ENCODE data around the gene DOCK3.
A peak's percentile ranks its signal among the peaks of the same experiment; 100 is the strongest.
"Not testable (repeated sequence)": the region's sequence is repeated elsewhere in the genome, so short reads cannot be mapped to it uniquely, and the experiment has no call there.

The DOCK3 gene

DNA sequence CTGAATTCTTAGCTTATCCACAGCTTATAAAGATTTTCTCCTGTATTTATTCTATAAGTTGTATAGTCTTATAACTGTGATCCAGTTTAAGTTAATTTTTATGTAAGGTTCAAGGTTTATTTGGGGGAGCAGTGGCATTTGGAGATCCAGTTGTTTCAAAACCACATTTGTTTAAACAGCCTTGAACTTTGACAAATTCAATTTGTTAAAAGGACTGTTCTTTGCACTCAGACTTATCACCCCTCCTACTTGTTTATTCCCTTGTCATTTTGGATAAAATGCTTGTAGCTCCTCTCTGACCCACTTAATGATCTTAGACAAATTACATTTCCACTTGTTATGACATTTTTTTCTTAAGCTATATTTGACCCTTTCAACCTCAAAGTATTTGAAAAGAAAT lies 327.8 kb downstream of the DOCK3 start:
- no peak for DNase-seq

DNA sequence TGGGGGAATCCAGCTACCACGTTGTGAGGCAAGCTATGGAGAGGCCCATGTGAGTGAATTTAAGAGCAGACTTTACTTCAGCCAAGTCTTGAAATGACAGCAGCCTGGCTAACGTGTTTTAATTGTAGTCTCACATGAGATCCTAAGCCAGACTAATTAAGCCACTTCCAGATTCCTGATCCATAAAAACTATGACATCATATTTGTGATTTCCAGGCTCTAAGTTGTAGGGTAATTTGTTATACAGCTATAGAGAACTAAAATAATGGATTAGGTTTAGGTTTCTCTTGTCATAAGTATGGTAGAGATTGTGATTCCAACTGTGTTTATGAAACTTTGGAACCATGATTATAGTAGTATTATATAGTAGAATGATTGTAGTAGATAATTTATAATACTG lies 329.5 kb downstream of the DOCK3 start:
- DNase-seq: no peak

DNA sequence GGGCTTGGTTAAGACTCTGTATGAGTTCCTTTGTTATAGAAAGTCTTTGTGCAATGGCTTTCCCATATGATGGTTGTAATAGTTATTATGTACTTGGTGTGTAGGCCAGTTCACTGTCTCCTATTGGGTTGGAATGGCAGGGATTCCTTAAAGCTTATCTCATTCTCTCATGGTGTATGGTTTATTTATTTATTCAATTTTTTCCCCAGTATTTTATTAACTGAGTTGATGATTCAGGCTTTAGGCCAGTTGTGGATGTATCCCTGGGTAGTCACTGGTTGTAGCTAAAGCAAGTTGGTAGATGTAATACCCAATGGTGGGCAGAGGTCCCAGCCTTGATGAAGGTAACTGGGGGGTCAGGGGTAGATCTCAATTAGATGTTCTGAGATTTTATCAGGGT lies 349.4 kb downstream of the DOCK3 start:
- no peak for DNase-seq

DNA sequence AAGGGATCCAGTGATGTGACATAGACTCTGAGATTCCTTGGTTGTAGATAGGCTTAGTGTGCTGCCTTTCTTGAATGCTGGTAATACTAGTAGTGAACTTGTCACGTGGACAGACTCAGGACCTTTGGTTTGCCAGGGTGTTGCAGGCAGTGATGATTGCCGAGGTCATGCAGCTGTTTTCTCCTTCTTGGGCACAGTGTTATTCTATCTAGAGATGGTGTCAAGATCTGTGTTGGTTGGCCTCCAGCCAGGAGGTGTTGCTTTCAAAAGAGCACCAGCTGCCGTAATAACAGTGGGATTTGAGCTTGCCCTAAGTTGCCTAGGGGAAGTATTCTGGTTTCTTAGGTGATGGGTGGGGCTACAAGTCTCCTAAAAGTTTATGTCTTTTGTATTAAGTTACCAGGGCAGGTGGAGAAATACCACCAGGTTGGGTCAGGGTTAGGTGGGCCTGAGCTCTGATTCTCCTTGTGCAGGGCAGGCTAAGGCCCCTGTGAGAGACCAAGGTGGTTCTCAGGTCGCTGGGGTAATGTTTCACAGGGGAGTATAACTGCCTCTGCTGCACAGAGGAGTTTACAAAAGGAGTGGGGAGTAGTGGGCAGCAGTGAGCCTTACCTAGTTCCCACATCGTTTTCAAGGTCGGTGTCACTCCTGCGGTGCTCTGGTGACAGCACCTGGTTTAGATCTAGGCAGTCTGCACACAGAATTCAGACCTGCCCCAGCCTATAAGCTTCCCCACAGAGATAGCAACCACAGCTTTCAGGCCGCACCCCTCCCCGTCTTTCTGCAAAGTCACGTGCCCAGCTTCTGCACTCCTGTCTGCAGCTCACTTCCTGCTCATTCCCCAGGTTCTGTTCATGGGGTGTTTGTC lies 350.3 kb downstream of the DOCK3 start:
- peak; percentile 57 to 61 for DNase-seq

DNA sequence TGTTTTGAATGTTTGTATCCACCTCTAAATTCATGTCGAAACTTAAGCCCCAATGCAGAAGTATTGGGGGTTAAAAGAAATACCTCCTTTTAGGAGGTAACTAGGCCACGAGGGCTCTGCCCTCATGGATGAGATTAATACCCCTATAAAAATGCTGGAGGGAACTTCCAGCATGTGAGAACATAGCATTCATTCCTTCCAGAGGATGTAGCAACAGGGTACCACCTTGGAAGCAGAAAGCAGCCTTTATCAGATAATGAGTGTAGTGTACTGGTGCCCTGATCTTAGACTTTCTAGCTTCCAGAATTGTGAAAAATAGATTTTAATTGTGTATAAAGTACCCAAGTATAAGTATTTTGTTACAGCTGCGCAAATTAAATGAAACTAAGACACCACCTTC lies 356.9 kb downstream of the DOCK3 start:
- no peak for DNase-seq

DNA sequence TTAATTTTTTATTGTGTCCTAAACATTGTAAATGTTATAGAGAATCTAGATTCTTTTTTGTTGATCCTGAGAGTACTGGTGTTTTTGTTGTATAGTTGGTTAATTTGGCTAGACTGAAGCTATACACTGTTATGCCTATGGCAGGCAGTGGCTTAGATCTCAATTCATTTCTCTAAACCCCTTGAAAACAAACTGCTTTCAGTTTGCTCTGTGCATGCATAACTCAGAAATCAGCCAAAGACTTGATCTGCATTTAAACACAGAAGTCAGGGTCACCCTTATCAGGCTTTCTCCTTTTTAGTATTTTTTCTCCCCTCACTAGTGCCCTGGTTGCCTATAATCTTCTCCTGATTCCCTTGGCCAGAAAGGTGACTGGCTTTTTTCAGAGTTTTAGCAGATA lies 360.9 kb downstream of the DOCK3 start:
- no peak for DNase-seq

DNA sequence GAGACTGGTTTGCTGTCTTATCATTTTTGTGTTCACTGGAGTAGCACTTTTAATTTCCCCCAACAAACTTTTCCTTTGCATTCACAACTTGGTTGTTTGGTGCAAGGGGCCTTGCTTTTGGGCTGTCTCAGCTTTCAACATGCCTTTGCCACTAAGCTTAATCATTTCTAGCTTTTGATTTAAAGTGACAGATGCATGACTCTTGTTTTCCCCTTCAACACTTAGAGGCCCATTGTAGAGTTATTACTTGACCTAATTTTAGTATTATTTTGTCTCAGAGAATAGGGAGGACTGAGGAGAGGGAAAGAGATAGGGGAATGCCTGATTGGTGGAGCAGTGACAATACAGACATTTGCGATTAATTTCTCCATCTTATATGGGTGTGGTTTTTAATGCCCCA lies 370.3 kb downstream of the DOCK3 start:
- DNase-seq: no peak

DNA sequence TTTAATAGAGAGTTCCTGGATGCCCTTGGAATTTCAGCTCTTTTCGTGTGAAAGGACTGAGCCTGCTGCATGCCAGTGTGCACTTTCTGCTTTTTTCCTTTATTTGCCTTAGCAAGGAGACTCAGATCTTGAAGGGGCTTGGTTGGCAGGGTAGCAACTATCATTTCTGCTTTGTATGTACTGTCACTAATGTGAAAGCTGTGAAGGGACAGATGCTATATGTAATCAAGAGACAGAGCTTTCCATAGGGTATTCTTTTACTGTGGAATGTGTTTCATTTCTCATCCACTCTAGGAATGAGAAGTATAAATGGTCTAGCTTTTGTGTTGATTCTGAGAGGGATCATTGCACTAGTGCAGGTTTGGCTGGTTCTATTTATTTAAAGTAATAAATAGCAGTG lies 377.8 kb downstream of the DOCK3 start:
- DNase-seq: no peak

DNA sequence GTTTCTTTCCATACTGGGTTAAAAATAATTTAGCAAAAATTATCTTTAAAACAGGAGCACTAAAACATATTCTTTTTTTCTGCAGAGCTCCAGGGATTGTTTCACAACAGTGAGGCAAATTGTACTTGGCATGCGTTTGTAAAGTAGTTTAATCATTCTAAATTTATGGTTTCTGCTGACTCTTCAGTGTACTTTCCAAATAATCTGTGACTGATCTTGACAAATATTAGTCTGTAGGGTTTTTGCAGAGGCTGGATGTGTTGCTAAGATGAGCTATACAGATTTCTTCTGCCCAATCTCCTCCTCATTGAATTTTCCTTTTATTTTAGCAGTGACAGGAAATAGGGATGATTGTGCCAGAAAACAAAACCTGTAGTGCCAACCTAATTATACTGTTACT lies 382.4 kb downstream of the DOCK3 start:
- no peak for DNase-seq

DNA sequence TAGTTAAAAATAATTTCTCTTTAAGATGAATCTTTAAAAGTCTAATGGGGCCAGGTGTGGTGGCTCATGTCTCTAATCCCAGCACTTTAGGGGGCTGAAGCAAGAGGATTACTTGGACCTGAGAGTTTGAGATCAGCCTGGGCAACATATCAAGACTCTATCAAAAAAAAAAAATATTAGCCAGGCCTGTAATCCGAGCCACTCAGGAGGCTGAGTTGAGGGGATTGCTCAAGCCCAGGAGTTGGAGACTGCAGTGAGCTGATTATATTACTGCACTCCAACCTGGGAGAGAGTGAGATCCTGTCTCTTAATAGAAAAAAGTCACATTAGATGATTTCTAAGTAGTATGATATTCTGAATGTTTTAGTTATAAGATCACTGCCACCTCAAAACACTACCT lies 388.3 kb downstream of the DOCK3 start:
- DNase-seq: no peak

DNA sequence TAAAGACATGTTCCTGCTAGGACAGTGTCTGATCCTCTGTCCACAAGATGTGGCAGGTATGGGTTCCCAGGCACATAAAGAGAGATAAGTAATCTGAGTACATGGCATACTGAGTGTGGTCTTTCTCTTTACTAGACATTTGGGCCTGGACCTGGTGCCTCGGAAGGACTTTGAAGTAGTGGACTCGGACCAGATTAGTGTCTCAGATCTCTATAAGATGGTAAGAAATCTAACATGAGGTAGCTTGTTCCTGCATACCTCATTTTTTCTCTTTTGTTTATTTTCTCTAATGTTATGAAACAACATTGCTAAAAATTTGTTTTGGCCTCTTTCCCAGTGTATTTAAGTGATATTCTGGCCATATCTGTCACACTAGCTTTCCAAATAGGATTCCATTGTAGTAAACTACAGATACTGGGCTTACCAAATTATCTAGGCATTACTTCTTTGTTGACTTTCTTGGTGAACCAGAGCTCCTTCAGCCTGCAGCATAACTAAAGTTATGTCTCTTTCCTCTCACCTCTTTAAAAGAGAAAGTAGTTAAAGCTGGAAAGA lies 400.6 kb downstream of the DOCK3 start:
- DNase-seq: no peak

DNA sequence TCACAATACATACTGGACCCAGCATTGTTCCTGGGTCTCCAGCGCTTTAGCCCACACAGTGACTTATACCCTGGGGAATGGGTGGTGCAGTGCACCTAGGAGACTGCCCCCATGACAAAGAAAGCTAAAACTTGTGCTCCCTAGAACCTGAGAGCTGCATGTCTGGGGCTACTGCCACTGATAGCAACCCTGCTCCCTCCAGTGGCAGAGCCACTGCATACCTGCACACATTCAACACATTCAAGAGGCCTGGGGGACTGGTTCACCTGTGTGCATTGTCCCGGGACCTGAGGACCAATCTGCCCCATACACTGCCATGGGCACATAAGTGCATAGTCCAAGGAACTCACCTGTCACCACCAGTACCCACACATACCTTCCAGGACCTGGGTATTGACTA lies 407.6 kb downstream of the DOCK3 start:
- DNase-seq: no peak

DNA sequence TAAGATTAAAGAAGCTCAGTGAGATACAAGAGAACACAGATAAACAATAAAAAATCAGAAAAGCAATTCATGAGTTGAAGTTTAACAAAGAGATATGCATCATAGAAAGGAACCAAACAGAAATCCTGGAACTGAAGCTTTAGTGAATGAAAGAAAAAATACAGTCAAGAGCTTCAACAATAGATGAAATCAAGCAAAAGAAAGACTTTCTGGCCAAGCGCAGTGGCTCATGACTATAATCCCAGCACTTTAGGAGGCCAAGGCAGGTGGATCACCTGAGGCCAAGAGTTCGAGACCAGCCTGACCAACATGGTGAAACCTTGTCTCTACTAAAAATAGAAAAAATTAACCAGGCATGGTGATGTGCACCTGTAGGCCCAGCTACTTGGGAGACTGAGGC lies 408.8 kb downstream of the DOCK3 start:
- no peak for DNase-seq

DNA sequence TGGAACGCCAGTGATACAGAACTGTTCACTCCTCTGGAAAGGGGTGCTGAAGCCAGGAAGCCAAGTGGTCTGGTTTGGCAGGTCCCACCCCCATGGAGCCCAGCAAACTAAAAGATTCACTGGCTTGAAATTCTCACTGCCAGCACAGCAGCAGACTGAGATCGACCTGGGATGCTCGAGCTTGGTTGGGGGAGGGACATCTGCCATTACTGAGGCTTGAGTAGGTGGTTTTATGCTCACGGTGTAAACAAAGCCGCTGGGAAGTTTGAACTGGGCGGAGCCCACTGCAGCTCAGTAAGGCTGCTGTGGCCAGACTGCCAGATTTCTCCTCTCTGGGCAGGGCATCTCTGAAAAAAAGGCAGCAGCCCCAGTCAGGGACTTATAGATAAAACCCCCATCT lies 417.4 kb downstream of the DOCK3 start:
- DNase-seq: not testable (repeated sequence)

DNA sequence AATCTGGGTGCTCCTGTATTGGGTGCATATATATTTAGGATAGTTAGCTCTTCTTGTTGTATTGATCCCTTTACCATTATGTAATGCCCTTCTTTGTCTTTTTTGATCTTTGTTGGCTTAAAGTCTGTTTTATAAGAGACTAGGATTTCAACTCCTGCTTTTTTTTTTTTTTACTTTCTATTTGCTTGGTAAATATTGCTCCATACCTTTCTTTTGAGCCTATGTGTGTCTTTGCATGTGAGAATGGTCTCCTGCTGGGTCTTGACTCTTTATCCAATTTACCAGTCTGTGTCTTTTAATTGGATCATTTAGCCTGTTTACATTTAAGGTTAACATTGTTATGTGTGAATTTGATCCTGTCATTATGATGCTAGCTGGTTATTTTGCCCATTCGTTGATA lies 420.1 kb downstream of the DOCK3 start:
- not testable (repeated sequence) for DNase-seq

DNA sequence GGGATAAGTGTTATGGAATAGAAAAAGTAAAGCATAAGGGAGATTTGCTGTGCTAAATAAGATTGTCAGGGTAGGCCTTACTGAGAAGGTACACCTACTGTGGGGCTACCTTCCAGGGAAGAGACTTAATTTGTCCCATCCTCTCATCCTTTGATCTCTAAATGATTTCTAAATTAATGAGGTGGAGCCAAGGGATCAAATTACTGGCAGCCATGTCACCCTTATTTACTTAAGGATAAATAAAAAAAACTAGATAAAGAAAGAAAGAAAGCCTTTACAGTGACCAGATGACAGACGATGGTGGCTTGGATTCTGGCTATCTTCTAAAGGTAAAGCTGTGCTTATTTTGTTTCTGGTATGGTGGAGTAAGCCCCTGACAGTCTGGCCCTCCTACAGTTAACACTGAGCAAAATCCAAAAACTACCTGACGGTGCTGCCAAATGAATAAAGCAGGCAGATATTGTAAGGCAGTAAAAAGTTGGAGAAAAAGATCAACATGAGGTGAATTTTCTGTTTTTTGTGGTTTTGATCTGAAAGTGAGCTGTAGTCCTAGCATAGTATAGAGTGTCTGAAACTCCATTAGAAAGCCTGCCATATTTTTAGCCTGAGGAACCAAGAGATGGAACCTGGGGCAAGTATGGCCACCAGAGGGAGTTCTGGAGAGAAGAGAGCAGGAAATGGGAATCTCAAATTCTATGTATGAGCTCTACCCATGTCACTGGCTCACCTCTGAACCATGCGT lies 425.2 kb downstream of the DOCK3 start:
- DNase-seq: no peak

DNA sequence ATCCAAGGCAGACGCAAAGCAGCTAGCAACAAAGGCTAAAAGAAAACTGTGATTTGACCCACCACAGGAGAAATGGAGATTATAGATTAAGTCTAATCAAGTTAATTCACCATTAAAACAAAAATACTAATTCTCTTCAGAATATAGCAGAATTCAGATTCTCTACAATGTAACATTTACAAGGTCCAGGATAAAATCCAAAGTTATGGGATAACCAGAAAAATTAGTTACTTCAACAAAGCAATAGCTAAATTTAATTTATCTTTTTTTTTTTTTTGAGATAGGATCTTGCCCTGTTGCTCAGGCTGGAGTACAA lies 425.8 kb downstream of the DOCK3 start:
- no peak for DNase-seq

DNA sequence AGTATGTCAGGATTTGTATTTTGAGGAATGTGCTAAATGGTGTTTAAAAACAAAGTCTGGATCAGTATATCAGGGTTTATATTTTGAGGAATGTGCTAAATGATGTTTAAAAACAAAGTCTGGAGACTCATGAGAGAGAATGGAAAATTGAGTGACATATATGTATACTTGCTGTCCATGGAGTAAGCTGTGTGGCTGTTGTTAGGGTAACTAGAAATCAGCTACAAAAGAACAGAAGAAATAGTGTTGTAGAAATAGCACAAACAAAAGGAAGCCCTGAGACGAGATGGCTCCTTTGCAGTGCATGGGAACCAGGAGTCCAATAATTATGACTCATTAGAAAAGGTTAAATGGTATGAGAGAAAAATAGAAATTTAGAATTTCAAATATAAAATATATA lies 427.7 kb downstream of the DOCK3 start:
- DNase-seq: no peak

DNA sequence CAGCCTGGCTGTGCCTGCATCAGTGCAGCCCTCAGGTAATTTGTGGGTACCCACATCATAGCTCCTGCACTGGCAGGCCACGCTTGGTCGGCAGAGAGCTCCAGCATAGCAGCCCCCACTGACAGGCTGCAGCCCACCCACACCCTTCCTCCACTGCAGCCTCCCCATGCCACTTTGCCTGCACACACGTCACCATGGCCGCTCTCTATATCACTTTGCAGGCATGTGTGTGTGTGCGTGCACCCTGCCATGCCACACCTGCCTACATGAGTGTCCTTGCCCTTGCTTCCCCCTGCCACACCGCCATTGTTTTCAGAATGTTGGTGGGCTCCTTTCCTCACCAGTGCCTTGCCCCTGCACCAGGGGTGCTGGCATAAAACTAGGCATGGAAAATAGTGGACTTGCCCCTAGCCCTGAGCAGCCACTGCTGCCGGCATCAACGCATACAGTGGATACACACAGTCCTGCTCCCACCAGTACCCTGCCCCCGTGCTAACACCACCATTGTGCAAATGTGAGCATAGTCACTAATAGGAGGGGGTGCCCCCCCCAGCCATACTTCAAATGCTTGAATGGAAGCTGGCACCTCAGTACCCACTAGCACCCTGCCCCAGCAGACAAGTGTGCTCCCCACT lies 431.6 kb downstream of the DOCK3 start:
- no peak for DNase-seq

DNA sequence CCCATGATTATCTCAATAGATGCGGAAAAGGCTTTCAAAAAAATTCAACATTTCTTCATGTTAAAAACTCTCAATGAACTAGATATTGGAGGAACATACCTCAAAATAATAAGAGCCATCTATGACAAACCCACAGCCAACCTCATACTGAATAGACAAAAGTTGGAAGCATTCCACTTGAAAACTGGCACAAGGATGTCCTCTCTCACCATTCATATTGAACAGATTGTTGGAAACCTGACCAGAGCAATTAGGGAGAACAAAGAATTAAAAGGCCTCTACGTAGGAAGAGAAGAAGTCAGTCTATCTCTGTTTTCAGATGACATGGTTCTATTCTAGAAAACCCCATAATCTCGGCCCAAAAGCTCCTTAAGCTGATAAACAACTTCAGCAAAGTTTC lies 435.9 kb downstream of the DOCK3 start:
- DNase-seq: no peak

DNA sequence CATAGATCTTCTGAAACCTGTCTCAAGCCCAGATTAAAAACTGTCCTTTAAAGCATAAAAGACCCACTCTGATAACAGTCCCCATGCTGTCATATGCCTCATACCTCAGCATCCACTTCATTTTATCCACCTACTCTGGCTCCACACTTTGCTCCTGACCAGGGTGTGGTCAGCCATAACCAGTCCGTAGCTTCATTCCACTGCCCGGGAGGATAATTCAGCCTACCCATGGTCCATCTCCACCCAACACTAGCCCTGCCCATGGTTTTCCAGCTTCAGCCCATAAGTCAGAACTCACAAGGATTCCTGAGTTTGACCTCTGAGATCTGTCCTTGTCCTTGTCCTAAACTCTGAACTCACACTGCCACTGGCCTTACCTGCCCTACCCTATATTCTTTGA lies 448.2 kb downstream of the DOCK3 start:
- no peak for DNase-seq

DNA sequence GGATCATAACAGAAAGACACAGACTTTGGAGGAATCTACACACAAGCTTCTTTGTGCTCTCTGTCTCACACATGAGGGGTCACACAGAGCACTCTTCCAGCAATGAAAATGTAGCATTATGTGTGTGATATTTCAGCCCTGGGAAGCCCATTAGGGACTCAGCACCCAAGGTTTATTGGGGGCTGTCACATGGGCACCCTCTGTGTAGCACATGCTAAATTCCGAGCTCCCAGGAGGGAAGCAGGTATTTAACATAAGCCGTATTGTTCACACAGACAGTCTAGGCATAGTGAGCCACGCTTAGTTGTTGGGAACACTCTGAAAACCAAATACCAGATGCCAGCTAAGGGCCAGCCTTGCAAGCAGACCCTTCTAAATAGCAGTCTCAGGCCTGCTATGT lies 448.8 kb downstream of the DOCK3 start:
- no peak for DNase-seq

DNA sequence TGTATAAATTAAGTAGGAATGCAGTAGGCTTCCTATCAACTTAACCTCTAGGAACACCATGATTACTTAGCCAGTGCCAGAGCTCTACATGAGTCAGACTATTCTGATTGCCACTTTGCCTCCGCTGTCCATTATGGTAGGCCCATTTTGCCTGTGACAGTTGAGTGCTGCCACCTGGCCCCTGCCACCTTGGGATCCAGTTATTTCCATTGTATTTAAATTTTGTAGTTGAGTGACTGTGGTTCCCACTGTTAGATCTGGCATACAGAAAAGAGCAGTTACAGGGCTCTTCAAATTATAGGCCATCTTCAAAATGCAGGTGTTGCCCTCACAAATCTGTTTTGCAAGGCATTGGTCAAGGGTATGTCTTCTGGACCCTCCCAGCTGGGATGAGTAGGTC lies 456.9 kb downstream of the DOCK3 start:
- not testable (repeated sequence) for DNase-seq

DNA sequence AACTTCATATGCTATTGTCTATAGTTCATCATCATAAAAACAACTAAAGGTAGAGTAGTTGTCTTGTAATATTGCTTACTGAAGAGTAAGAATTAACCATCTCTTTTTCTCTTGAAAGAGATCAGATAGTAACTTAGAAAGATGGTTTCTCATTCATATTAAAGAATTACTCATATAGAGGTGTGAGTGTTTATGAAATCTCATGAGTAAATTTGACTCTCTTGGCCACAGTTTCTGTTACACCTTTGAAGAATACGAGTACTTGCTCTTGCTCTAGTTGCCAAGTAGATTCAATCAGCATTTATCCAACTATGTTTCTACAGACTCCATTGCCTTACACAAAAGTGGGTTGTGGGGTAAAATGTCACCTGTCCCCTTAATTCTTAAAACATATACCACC lies 463.0 kb downstream of the DOCK3 start:
- DNase-seq: no peak
